ENCODE results near the gene POLA2. TPM values are rescaled to one million over a fixed set of nuclear protein-coding genes. Genes with fewer than 3 reads are reported as not detected.
"Not testable (repeated sequence)": the region's sequence is repeated elsewhere in the genome, so short reads cannot be mapped to it uniquely, and the experiment has no call there.

POLA2 gene
- total RNA-seq, 2 experiments from 2014 or later: 42.0 to 51.1 TPM

GRCh38 chr11:65246506-65246905, 15.3 kb upstream of the POLA2 start:
- CTCF ChIA-PET: interaction anchor here (0.6 kb wide), 1 partner anchor 85 kb away, joined by 3 read pairs; no protein-coding TSS in a partner anchor
- DNase-seq: no peak
- H3K27me3 Mint-ChIP-seq: no peaks in the 10 kb centered on the region
- no peak overlapping the region for H3K4me3 Mint-ChIP-seq
- H3K4me1 Mint-ChIP-seq: no peaks in the 10 kb centered on the region
- peaks cover 12% of the 10 kb centered on the region for H3K9me3 Mint-ChIP-seq
- no peak overlapping the region for H3K27ac Mint-ChIP-seq
- peaks cover 6% of the 10 kb centered on the region for H3K36me3 Mint-ChIP-seq (ENCODE audit: low read depth)
- POLR2A ChIA-PET: interaction anchor here (0.6 to 2.4 kb wide), 2 partner anchors 16 to 49 kb away, joined by 3 to 7 read pairs; partner anchors contain the start of gene POLA2

GRCh38 chr11:65248184-65248710, 13.5 kb upstream of the POLA2 start:
- not testable (repeated sequence) for H3K4me3 Mint-ChIP-seq; DNase-seq; H3K27ac Mint-ChIP-seq; H3K36me3 Mint-ChIP-seq (ENCODE audit: low read depth); H3K27me3 Mint-ChIP-seq; H3K9me3 Mint-ChIP-seq; H3K4me1 Mint-ChIP-seq
- POLR2A ChIA-PET: interaction anchor here (2.4 kb wide), 1 partner anchor 14 kb away, joined by 7 read pairs; the partner anchor contains the start of gene POLA2
- CTCF ChIA-PET: interaction anchor here (1.0 kb wide), 2 partner anchors 22 to 81 kb away, joined by 3 to 4 read pairs; no protein-coding TSS in a partner anchor

- Mint-ChIP-seq H3K4me3 (no peak overlapping the region), H3K4me1 (no peaks in the 10 kb centered on the region), H3K9me3 (no peaks in the 10 kb centered on the region), H3K27ac (no peak overlapping the region), H3K27me3 (peaks cover 14% of the 10 kb centered on the region), H3K36me3 (ENCODE audit: low read depth) (no peaks in the 10 kb centered on the region)
- CTCF ChIA-PET: interaction anchor here (0.6 to 2.0 kb wide), 7 partner anchors 11 to 80 kb away, joined by 3 to 9 read pairs (median 4); no protein-coding TSS in a partner anchor
- no peak for DNase-seq
- POLR2A ChIA-PET: interaction anchor here (1.1 to 2.2 kb wide), 4 partner anchors 10 to 116 kb away, joined by 3 to 11 read pairs (median 7); partner anchors contain the start of gene POLA2
Observed at GRCh38 chr11:65251476-65251875, 10.3 kb upstream of the POLA2 start.

GRCh38 chr11:65254724-65255123, 7.0 kb upstream of the POLA2 start:
- Mint-ChIP-seq H3K9me3 (no peaks in the 10 kb centered on the region), H3K27ac (no peak overlapping the region), H3K4me3 (no peak overlapping the region), H3K36me3 (ENCODE audit: low read depth) (no peaks in the 10 kb centered on the region), H3K27me3 (peaks cover 14% of the 10 kb centered on the region), H3K4me1 (peaks cover 8% of the 10 kb centered on the region)
- POLR2A ChIA-PET: no interaction called here
- no peak for DNase-seq
- CTCF ChIA-PET: interaction anchor here (0.9 kb wide), 2 partner anchors 29 to 120 kb away, joined by 3 read pairs; no protein-coding TSS in a partner anchor

- POLR2A ChIA-PET: no interaction called here
Observed at GRCh38 chr11:65258988-65259387, 2.8 kb upstream of the POLA2 start.

GRCh38 chr11:65260302-65260701, 1.5 kb upstream of the POLA2 start:
- H3K27me3 Mint-ChIP-seq: peaks cover under 1% of the 10 kb centered on the region

More at GRCh38 chr11:65258988-65259387, 2.8 kb upstream of the POLA2 start:
- H3K9me3 Mint-ChIP-seq: no peaks in the 10 kb centered on the region
- H3K36me3 Mint-ChIP-seq (ENCODE audit: low read depth): peaks cover 10% of the 10 kb centered on the region
- peaks cover 5% of the 10 kb centered on the region for H3K27me3 Mint-ChIP-seq
- H3K4me1 Mint-ChIP-seq: peaks cover 38% of the 10 kb centered on the region
- no peak for DNase-seq
- H3K4me3 Mint-ChIP-seq: no peak overlapping the region
- CTCF ChIA-PET: interaction anchor here (1.9 kb wide), 1 partner anchor 16 kb away, joined by 6 read pairs; no protein-coding TSS in a partner anchor
- H3K27ac Mint-ChIP-seq: no peak overlapping the region

GRCh38 chr11:65260756-65261590, 789 bp upstream of the POLA2 start:
- DNase-seq: no peak
- peak overlapping the region; percentile 95 for H3K4me3 Mint-ChIP-seq
- no peaks in the 10 kb centered on the region for H3K9me3 Mint-ChIP-seq
- peaks cover 55% of the 10 kb centered on the region for H3K4me1 Mint-ChIP-seq
- ChIA-PET CTCF (interaction anchor here (0.9 to 2.3 kb wide), 11 partner anchors 11 to 247 kb away, joined by 3 to 24 read pairs (median 6); partner anchors contain the start of genes CDC42EP2, DPF2, FAU and MRPL49), POLR2A (interaction anchor here (0.7 to 3.0 kb wide), 45 partner anchors 9 to 517 kb away, joined by 3 to 39 read pairs (median 5); partner anchors contain the start of genes CAPN1, CDC42EP2, CDCA5 and DPF2)
- peaks cover 26% of the 10 kb centered on the region for H3K36me3 Mint-ChIP-seq (ENCODE audit: low read depth)
- no peaks in the 10 kb centered on the region for H3K27me3 Mint-ChIP-seq
- H3K27ac Mint-ChIP-seq: peak overlapping the region; percentile 92

More at GRCh38 chr11:65260302-65260701, 1.5 kb upstream of the POLA2 start:
- CTCF ChIA-PET: no interaction called here
- H3K27ac Mint-ChIP-seq: no peak overlapping the region
- H3K4me3 Mint-ChIP-seq: peak overlapping the region; percentile 95
- H3K4me1 Mint-ChIP-seq: peaks cover 48% of the 10 kb centered on the region
- POLR2A ChIA-PET: no interaction called here
- DNase-seq: no peak
- H3K9me3 Mint-ChIP-seq: no peaks in the 10 kb centered on the region
- peaks cover 21% of the 10 kb centered on the region for H3K36me3 Mint-ChIP-seq (ENCODE audit: low read depth)

GRCh38 chr11:65262381-65262680, 569 bp downstream of the POLA2 start:
- no peak for DNase-seq
- Mint-ChIP-seq H3K9me3 (no peaks in the 10 kb centered on the region), H3K27ac (peak overlapping the region; percentile 92), H3K4me3 (peak overlapping the region; percentile 95), H3K4me1 (peaks cover 60% of the 10 kb centered on the region), H3K27me3 (no peaks in the 10 kb centered on the region), H3K36me3 (ENCODE audit: low read depth) (peaks cover 28% of the 10 kb centered on the region)
- CTCF ChIA-PET: interaction anchor here (0.6 to 2.3 kb wide), 13 partner anchors 10 to 518 kb away, joined by 3 to 24 read pairs (median 5); partner anchors contain the start of genes CDC42EP2, DPF2, FAU and MRPL49
- POLR2A ChIA-PET: interaction anchor here (0.7 to 3.0 kb wide), 57 partner anchors 10 to 518 kb away, joined by 3 to 39 read pairs (median 5); partner anchors contain the start of genes CAPN1, CDC42EP2, CDCA5 and DPF2

- Mint-ChIP-seq H3K36me3 (ENCODE audit: low read depth) (peaks cover 28% of the 10 kb centered on the region), H3K4me1 (peaks cover 60% of the 10 kb centered on the region), H3K27ac (peak overlapping the region; percentile 92), H3K9me3 (no peaks in the 10 kb centered on the region), H3K4me3 (peak overlapping the region; percentile 95), H3K27me3 (no peaks in the 10 kb centered on the region)
- no peak for DNase-seq
- CTCF ChIA-PET: interaction anchor here (0.6 to 2.3 kb wide), 11 partner anchors 10 to 517 kb away, joined by 3 to 24 read pairs (median 5); partner anchors contain the start of genes CDC42EP2, DPF2, FAU and MRPL49
- POLR2A ChIA-PET: interaction anchor here (0.7 to 3.0 kb wide), 40 partner anchors 10 to 519 kb away, joined by 3 to 39 read pairs (median 5); partner anchors contain the start of genes CAPN1, CDC42EP2, DPF2 and MALAT1
Observed at GRCh38 chr11:65262776-65263175, 1.0 kb downstream of the POLA2 start.

GRCh38 chr11:65264747-65265146, 3.0 kb downstream of the POLA2 start:
- Mint-ChIP-seq H3K36me3 (ENCODE audit: low read depth) (peaks cover 36% of the 10 kb centered on the region), H3K4me1 (peaks cover 52% of the 10 kb centered on the region), H3K4me3 (peak overlapping the region; percentile 61), H3K27ac (peak overlapping the region; percentile 5)
- H3K9me3 Mint-ChIP-seq, H3K27me3 Mint-ChIP-seq, DNase-seq: not testable (repeated sequence)
- ChIA-PET CTCF (interaction anchor here (1.1 to 2.0 kb wide), 5 partner anchors 9 to 60 kb away, joined by 3 to 6 read pairs (median 4); no protein-coding TSS in a partner anchor), POLR2A (interaction anchor here (0.8 kb wide), 1 partner anchor 128 kb away, joined by 3 read pairs; no protein-coding TSS in a partner anchor)

GRCh38 chr11:65266210-65266609, 4.4 kb downstream of the POLA2 start:
- Mint-ChIP-seq H3K27ac (no peak overlapping the region), H3K9me3 (no peaks in the 10 kb centered on the region), H3K36me3 (ENCODE audit: low read depth) (peaks cover 48% of the 10 kb centered on the region), H3K27me3 (no peaks in the 10 kb centered on the region), H3K4me1 (peaks cover 41% of the 10 kb centered on the region), H3K4me3 (no peak overlapping the region)
- ChIA-PET CTCF (interaction anchor here (0.7 to 2.0 kb wide), 5 partner anchors 11 to 49 kb away, joined by 3 to 9 read pairs (median 4); no protein-coding TSS in a partner anchor), POLR2A (interaction anchor here (0.8 kb wide), 1 partner anchor 49 kb away, joined by 3 read pairs; the partner anchor contains the start of gene CDC42EP2)
- no peak for DNase-seq
